Neural crest cell (in vitro differentiated cells): ENCODE results near the gene NPAS3. TPM values are rescaled to one million over a fixed set of nuclear protein-coding genes. Genes with fewer than 3 reads are reported as not detected.

Experiments
- DNase-seq: peaks from one replicate; pipeline ENCODE4 v3.0.0; 2021; ENCODE audit warnings: low read depth, mixed read lengths, low spot score
- H3K27ac Mint-ChIP-seq: one replicate; pipeline ENCODE4 v1.8.0; 2021; ENCODE audit warnings: mild to moderate bottlenecking, mixed read lengths; ENCODE audit not compliant: unreplicated experiment
- H3K27me3 Mint-ChIP-seq: 2 replicates; pipeline ENCODE4 v1.8.0; 2021; ENCODE audit warnings: low read depth, mild to moderate bottlenecking, mixed read lengths
- H3K36me3 Mint-ChIP-seq: 2 replicates; pipeline ENCODE4 v1.8.0; 2021; ENCODE audit warnings: low read depth, mild to moderate bottlenecking, mixed read lengths
- H3K4me1 Mint-ChIP-seq: 2 replicates; pipeline ENCODE4 v1.8.0; 2021; ENCODE audit warnings: mixed read lengths
- H3K4me3 Mint-ChIP-seq: one replicate; pipeline ENCODE4 v1.8.0; 2021; ENCODE audit warnings: mild to moderate bottlenecking, mixed read lengths
- H3K9me3 Mint-ChIP-seq: 2 replicates; pipeline ENCODE4 v1.8.0; 2021; ENCODE audit warnings: mixed read lengths
- total RNA-seq: library from RNA; stranded (reverse); gene quantifications from 2 replicates; pipeline ENCODE4 v1.2.1, GENCODE V29; 2021
- TF ChIP-seq, protein P1 (sequence below): fragments of 200-600 bp; sonication (generic); conservative IDR thresholded peaks from 2 replicates; pipeline ENCODE4 v1.5.0; 2021; ENCODE audit warnings: antibody characterized with exemption, mild to moderate bottlenecking

The NPAS3 gene
- total RNA-seq, 1 donor from 2014 or later = 18.2 TPM

DNA sequence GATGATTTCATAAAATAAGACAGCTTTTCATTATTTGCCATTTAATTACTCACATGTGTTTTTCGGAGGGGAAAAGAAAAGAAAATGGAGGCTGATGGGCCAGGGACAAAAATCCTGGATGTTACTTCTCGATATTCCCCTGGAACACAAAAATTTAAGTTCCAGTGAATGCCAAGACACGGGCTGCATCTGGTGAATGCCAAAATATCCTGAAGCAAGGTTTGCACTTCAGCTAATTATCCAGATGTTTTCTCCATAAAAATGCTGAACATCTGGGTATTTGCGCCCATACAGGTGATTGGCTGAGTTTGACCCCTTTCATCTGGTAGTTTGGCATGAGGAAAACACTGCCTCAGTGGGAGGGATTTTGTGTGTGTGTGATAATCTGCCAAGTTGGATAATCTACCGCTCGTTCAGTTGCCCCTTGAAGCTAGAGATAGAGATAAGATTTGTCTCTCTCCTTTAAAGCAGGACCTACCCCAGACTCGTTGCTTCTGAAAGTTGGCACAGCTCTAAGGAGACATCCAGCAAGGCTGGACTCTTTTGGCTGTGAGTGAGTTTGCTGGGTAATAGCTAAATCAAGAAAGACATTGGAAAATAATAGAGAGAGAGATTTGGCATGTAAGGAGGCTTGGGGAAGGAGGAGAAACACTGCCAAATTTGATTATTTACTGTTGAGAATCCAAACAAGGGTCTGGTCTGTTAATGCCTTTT is 622.2 kb downstream of the NPAS3 start:
- no peaks in the 10 kb centered on the region for H3K9me3 Mint-ChIP-seq
- H3K4me1 Mint-ChIP-seq = peaks cover 24% of the 10 kb centered on the region
- H3K4me3 Mint-ChIP-seq = no peak overlapping the region
- no peaks in the 10 kb centered on the region for H3K27me3 Mint-ChIP-seq
- no peak for DNase-seq
- H3K36me3 Mint-ChIP-seq = no peaks in the 10 kb centered on the region
- no peak overlapping the region for H3K27ac Mint-ChIP-seq
- TF ChIP-seq, protein P1, sequence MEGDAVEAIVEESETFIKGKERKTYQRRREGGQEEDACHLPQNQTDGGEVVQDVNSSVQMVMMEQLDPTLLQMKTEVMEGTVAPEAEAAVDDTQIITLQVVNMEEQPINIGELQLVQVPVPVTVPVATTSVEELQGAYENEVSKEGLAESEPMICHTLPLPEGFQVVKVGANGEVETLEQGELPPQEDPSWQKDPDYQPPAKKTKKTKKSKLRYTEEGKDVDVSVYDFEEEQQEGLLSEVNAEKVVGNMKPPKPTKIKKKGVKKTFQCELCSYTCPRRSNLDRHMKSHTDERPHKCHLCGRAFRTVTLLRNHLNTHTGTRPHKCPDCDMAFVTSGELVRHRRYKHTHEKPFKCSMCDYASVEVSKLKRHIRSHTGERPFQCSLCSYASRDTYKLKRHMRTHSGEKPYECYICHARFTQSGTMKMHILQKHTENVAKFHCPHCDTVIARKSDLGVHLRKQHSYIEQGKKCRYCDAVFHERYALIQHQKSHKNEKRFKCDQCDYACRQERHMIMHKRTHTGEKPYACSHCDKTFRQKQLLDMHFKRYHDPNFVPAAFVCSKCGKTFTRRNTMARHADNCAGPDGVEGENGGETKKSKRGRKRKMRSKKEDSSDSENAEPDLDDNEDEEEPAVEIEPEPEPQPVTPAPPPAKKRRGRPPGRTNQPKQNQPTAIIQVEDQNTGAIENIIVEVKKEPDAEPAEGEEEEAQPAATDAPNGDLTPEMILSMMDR = no peak

DNA sequence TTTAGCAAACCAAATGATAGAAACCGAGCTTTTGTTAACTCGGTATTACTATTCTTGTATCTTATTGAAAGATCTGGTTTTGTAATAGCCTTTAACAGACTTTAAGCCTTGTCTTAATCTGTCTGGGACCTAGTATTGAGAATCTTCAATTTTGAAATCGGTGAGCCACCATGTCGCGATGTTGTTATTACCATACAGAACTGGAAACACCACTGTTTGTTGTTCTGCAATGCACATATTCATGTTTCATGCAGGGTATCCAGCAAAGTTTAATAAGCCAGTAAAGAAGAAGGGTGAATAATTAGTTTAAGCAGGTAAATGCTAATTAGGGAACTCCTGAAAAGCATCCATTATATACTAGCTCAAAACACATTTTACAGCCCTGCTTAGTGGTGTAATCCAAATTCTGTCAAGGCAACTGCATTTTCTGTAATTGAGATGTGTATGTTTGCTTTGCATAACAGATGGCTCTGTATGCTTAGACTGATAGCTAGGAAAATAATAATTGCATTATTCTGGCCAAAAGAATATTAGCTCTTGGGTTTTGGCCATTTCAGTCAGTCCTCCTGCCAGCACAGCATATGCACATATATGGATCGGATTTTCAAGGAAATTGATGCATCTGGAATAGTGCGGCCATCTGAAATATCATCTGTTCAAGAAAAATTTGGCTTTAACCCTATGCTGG is 623.0 kb downstream of the NPAS3 start:
- TF ChIP-seq, protein P1 = no peak
- peaks cover 31% of the 10 kb centered on the region for H3K4me1 Mint-ChIP-seq

DNA sequence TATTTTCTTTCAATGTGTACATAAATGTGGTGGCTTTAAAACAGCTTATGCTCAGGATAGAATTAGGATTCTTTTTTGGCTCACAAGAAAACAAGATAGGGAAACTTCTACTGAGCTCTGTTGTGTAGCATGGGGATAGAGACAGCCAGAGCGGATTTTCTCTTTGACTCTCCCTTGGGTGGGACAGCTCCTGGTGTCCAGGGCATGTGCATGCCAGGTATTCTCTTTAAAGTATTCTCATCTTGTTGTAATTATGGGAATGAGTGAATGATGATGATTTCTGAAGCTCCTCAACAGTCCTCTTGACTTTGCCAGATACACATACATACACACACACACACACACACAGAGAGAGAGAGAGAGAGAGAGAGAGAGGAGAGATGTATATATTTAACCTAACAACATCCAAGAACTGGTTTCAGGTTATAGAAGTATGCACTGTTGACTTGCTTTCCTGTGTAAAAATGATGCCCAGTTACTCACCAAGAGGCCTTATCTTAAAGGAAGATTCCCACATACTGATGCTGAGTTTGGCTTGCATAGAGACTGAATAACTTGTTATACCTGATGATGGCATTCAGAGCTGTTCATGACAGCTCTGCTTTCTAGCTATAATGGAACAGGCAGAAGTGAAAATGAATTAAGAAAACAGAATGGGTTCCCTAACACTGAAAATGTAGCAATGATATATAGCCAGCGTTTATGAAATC is 624.7 kb downstream of the NPAS3 start:
- Mint-ChIP-seq H3K4me1 (peaks cover 45% of the 10 kb centered on the region), H3K4me3 (no peak overlapping the region), H3K27me3 (no peaks in the 10 kb centered on the region), H3K9me3 (no peaks in the 10 kb centered on the region), H3K36me3 (no peaks in the 10 kb centered on the region), H3K27ac (no peak overlapping the region)
- no peak for DNase-seq
- TF ChIP-seq, protein P1 = no peak

More for the DNA sequence above, 623.0 kb downstream of the NPAS3 start:
- Mint-ChIP-seq H3K4me3 (no peak overlapping the region), H3K27ac (no peak overlapping the region), H3K27me3 (no peaks in the 10 kb centered on the region), H3K9me3 (no peaks in the 10 kb centered on the region), H3K36me3 (no peaks in the 10 kb centered on the region)
- no peak for DNase-seq

DNA sequence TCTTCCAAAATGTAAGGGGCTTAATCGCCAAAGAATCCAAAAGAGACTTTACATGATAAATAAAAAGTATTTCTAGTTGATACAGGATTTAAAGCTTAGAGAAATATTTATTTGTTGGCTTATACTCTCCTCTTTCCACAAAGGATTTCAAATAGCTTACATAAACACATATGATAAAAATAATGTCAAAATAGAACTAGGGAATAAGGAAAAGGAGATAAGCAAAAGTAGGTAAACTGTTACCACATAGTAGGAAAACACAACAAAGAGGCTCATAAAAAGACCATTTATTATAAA is 625.2 kb downstream of the NPAS3 start:
- TF ChIP-seq, protein P1 = no peak
- Mint-ChIP-seq H3K36me3 (no peaks in the 10 kb centered on the region), H3K4me1 (peaks cover 46% of the 10 kb centered on the region), H3K9me3 (no peaks in the 10 kb centered on the region), H3K27me3 (no peaks in the 10 kb centered on the region), H3K27ac (no peak overlapping the region), H3K4me3 (no peak overlapping the region)
- DNase-seq = no peak

DNA sequence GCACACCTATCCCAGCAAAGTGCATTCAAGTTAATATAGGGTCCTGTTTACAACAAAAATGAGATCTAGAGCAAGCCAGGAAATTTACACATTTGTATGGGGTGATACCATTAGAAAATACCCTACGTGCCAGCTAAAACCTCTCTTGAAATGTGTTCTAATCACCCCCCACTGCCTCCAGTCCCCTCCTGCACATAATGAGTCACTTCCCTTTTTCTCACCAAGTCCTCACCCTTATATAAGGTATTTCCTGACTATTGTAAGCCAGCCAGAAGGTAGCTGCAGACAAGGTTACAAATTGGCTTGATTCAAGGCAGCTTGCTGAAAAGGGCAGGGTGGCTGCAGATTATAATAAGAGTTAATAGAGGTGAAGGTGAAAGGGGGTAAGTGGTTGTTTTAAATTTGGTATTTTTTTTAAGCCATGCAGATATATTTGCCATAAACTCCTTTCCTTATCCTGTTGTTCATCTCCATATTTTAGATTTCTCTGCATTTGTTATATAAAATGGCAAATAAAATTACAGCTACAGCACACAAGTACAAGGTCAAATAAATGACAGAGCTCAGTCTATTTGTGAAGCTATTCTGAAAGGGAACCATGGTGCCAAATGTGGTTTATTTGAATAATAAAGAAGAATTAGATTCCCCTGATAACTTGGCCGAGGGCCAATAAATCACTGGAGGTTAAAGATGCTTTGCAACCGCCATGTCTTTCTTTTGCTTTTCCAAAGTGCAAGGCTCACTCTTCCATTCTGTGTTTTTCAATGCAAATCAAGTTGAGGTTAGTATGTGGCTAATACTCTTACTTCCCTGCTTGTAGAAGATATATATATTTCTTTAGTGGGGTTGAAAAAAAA is 626.3 kb downstream of the NPAS3 start:
- TF ChIP-seq, protein P1 = no peak
- H3K27ac Mint-ChIP-seq = no peak overlapping the region
- H3K27me3 Mint-ChIP-seq = no peaks in the 10 kb centered on the region
- peaks cover 55% of the 10 kb centered on the region for H3K4me1 Mint-ChIP-seq
- H3K9me3 Mint-ChIP-seq = no peaks in the 10 kb centered on the region
- no peaks in the 10 kb centered on the region for H3K36me3 Mint-ChIP-seq
- H3K4me3 Mint-ChIP-seq = no peak overlapping the region
- DNase-seq = no peak
